ENCODE measurements around the gene APRT.

Gene APRT

GRCh38 chr16:88812513-88813268, 963 bp upstream of the APRT start:
- peak overlapping the region; percentile 61 to 81 (median 72) for H3K4me3 ChIP-seq
- H3K36me3 ChIP-seq, result peaks cover 18 to 27% (median 26%) of the 10 kb centered on the region in 11 experiments
- H3K4me2 ChIP-seq, result peak overlapping the region; percentile 75 to 99 (median 97)
- peak overlapping the region; percentile 3 to 97 (median 90); a peak in 20 of 22 replicates for H3K9ac ChIP-seq
- H3K27ac ChIP-seq, result peak overlapping the region in 10 of 11 experiments; percentile 83 to 99 (median 95); a peak in 20 of 22 replicates
- peaks cover 14 to 64% (median 44%) of the 10 kb centered on the region in 11 experiments; a peak in 21 of 22 replicates for H4K20me1 ChIP-seq
- peaks cover 0 to 8% (median 5%) of the 10 kb centered on the region in 11 experiments; a peak in 11 of 22 replicates for H3K9me3 ChIP-seq (replicated peaks in 1 of 11)
- H3K27me3 ChIP-seq, result no peaks in the 10 kb centered on the region
- TF ChIP-seq Cebpa-rat (IDR thresholded peaks at IDR 0.05), result peak in 6 of 11 experiments; percentile 16 to 87 (median 60); a peak in 8 of 22 replicates
- H3K4me1 ChIP-seq, result peaks cover 34 to 62% (median 46%) of the 10 kb centered on the region in 10 experiments

GRCh38 chr16:88810912-88811768, 588 bp downstream of the APRT start:
- peaks cover 0 to 8% (median 5%) of the 10 kb centered on the region in 11 experiments; a peak in 11 of 22 replicates for H3K9me3 ChIP-seq (replicated peaks in 1 of 11)
- peak overlapping the region; percentile 80 to 99 (median 95) for H3K27ac ChIP-seq
- peak overlapping the region; percentile 85 to 97 (median 90) for H3K9ac ChIP-seq
- no peak for TF ChIP-seq Cebpa-rat (IDR thresholded peaks at IDR 0.05)
- peak overlapping the region; percentile 93 to 99 (median 97) for H3K4me2 ChIP-seq
- peak overlapping the region; percentile 61 to 81 (median 72) for H3K4me3 ChIP-seq
- H3K27me3 ChIP-seq, result no peaks in the 10 kb centered on the region
- H3K36me3 ChIP-seq, result peaks cover 19 to 43% (median 42%) of the 10 kb centered on the region in 11 experiments
- peaks cover 14 to 64% (median 54%) of the 10 kb centered on the region in 11 experiments; a peak in 21 of 22 replicates for H4K20me1 ChIP-seq
- H3K4me1 ChIP-seq, result peaks cover 34 to 72% (median 53%) of the 10 kb centered on the region in 10 experiments

- Histone ChIP-seq H3K4me1 (peaks cover 36 to 77% (median 57%) of the 10 kb centered on the region in 10 experiments), H3K27me3 (no peaks in the 10 kb centered on the region), H3K27ac (peak overlapping the region; percentile 80 to 99 (median 95); a peak in 21 of 22 replicates), H4K20me1 (peaks cover 14 to 64% (median 59%) of the 10 kb centered on the region in 11 experiments; a peak in 21 of 22 replicates), H3K36me3 (peaks cover 19 to 51% (median 50%) of the 10 kb centered on the region in 11 experiments), H3K9me3 (replicated peaks in 1 of 11) (peaks cover 0 to 8% (median 5%) of the 10 kb centered on the region in 11 experiments; a peak in 11 of 22 replicates), H3K4me2 (peak overlapping the region; percentile 93 to 99 (median 97)), H3K9ac (peak overlapping the region; percentile 85 to 97 (median 90)), H3K4me3 (peak overlapping the region; percentile 61 to 81 (median 72))
- TF ChIP-seq Cebpa-rat (IDR thresholded peaks at IDR 0.05), result no peak
Observed at GRCh38 chr16:88810166-88810911, 1.4 kb downstream of the APRT start.

- Histone ChIP-seq H3K4me2 (peak overlapping the region; percentile 93 to 99 (median 97)), H4K20me1 (peaks cover 14 to 65% (median 64%) of the 10 kb centered on the region in 11 experiments; a peak in 21 of 22 replicates), H3K27me3 (no peaks in the 10 kb centered on the region), H3K36me3 (peaks cover 19 to 57% (median 56%) of the 10 kb centered on the region in 11 experiments), H3K4me3 (peak overlapping the region; percentile 61 to 81 (median 72); a peak in 17 of 20 replicates), H3K27ac (peak overlapping the region in 7 of 11 experiments; percentile 89 to 99 (median 96); a peak in 10 of 22 replicates), H3K4me1 (peaks cover 42 to 83% (median 63%) of the 10 kb centered on the region in 10 experiments), H3K9ac (peak overlapping the region; percentile 85 to 97 (median 90); a peak in 21 of 22 replicates), H3K9me3 (replicated peaks in 1 of 11) (peaks cover 0 to 8% (median 5%) of the 10 kb centered on the region in 11 experiments; a peak in 11 of 22 replicates)
- TF ChIP-seq Cebpa-rat (IDR thresholded peaks at IDR 0.05), result no peak
Observed at GRCh38 chr16:88809676-88810165, 2.0 kb downstream of the APRT start.

GRCh38 chr16:88809068-88809675, 2.6 kb downstream of the APRT start:
- Histone ChIP-seq H3K27ac (peak overlapping the region in 2 of 11 experiments; percentile 96 to 98; a peak in 2 of 22 replicates), H4K20me1 (peaks cover 14 to 70% (median 69%) of the 10 kb centered on the region in 11 experiments; a peak in 21 of 22 replicates), H3K9me3 (replicated peaks in 1 of 11) (peaks cover 0 to 8% (median 5%) of the 10 kb centered on the region in 11 experiments; a peak in 11 of 22 replicates), H3K4me3 (peak overlapping the region in 7 of 10 experiments; percentile 71 to 81 (median 73); a peak in 8 of 20 replicates), H3K36me3 (peaks cover 19 to 61% (median 58%) of the 10 kb centered on the region in 11 experiments), H3K4me1 (peaks cover 47 to 89% (median 68%) of the 10 kb centered on the region in 10 experiments), H3K4me2 (peak overlapping the region; percentile 93 to 99 (median 97)), H3K9ac (peak overlapping the region in 10 of 11 experiments; percentile 85 to 97 (median 90); a peak in 18 of 22 replicates), H3K27me3 (no peaks in the 10 kb centered on the region)
- TF ChIP-seq Cebpa-rat (IDR thresholded peaks at IDR 0.05), result no peak

GRCh38 chr16:88807626-88808453, 3.9 kb downstream of the APRT start:
- H3K27me3 ChIP-seq, result no peaks in the 10 kb centered on the region
- peaks cover 19 to 61% (median 58%) of the 10 kb centered on the region in 11 experiments for H3K36me3 ChIP-seq
- peak overlapping the region in 1 of 11 experiments; percentile 32; a peak in 2 of 22 replicates for H3K27ac ChIP-seq
- peaks cover 45 to 84% (median 68%) of the 10 kb centered on the region in 10 experiments for H3K4me1 ChIP-seq
- H3K4me2 ChIP-seq, result peak overlapping the region in 5 of 11 experiments; percentile 7 to 99 (median 15); a peak in 4 of 22 replicates
- H3K9me3 ChIP-seq (replicated peaks in 1 of 11), result peaks cover 0 to 8% (median 5%) of the 10 kb centered on the region in 11 experiments; a peak in 11 of 22 replicates
- no peak for TF ChIP-seq Cebpa-rat (IDR thresholded peaks at IDR 0.05)
- H3K4me3 ChIP-seq, result no peak overlapping the region
- peaks cover 14 to 72% (median 69%) of the 10 kb centered on the region in 11 experiments; a peak in 21 of 22 replicates for H4K20me1 ChIP-seq
- peak overlapping the region in 9 of 11 experiments; percentile 7 to 92 (median 86); a peak in 11 of 22 replicates for H3K9ac ChIP-seq
